KBM-7 (cell line): ENCODE measurements around the gene ASAP2.

Experiments used
- DNase-seq: peaks from one replicate; pipeline ENCODE4 v3.0.0-alpha.2; 2015
- in situ Hi-C: fragments of 300-500 bp; cut with MboI; formaldehyde crosslinking; loops from 2 replicates; pipeline ENCODE4 v1.14.3; 2020; ENCODE audit warnings: low sequenced_read_pairs, low pct_unique_long_range_greater_than_20kb, mixed read lengths

The ASAP2 gene

GRCh38 chr2:9347411-9347881, 140.8 kb downstream of the ASAP2 start:
- DNase-seq: no peak
- in situ Hi-C loops: loop anchor here (25.0 kb wide), 1 partner anchor 210 kb away; no protein-coding TSS in a partner anchor

DNA sequence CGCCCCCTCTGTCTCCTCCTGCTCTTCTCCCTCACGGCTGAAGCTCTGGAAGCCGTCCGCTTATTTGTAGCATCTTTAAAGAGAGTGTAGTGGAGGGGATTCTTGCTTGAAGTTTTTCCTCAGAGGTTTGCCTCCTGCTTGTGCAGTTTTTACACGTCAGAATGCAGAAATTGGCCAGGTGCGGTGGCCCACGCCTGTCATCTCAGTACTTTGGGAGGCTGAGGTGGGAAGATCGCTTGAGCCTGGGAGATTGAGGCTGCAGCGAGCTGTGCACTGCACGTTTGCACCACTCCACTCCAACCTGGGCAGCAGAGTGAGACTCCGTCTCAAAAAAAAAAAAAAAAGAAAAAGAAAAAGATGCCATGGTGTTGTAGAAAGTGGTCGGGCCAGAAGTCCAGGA, 147.7 kb downstream of the ASAP2 start:
- DNase-seq: no peak
- in situ Hi-C loops: no loop called here

GRCh38 chr2:9355270-9355669, 148.7 kb downstream of the ASAP2 start:
- no peak for DNase-seq

GRCh38 chr2:9355716-9356115, 149.1 kb downstream of the ASAP2 start:
- no peak for DNase-seq
- in situ Hi-C loops: no loop called here

More at GRCh38 chr2:9355270-9355669, 148.7 kb downstream of the ASAP2 start:
- in situ Hi-C loops: no loop called here

GRCh38 chr2:9356261-9356660, 149.6 kb downstream of the ASAP2 start:
- no peak for DNase-seq
- in situ Hi-C loops: no loop called here

GRCh38 chr2:9358846-9359245, 152.2 kb downstream of the ASAP2 start:
- DNase-seq: no peak
- in situ Hi-C loops: no loop called here

DNA sequence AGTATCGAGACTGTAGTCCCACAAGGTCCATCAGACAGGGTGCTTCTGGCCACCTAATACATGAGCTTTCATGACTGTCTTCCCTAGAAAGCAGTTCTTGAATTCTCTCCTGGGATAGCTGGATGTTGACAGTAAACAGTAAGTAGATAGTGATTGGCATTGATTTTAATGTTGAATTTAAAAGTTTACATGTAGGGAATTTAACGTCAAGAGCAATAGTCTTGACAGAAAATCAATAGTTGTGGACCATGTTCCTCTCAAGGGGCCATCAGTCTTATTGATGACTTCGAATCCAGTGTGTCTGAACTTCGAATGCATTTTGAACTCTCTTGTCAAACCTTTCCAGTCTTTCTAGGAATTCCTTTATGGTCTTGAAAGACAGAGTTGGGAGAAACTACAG, 152.9 kb downstream of the ASAP2 start:
- in situ Hi-C loops: no loop called here
- no peak for DNase-seq

DNA sequence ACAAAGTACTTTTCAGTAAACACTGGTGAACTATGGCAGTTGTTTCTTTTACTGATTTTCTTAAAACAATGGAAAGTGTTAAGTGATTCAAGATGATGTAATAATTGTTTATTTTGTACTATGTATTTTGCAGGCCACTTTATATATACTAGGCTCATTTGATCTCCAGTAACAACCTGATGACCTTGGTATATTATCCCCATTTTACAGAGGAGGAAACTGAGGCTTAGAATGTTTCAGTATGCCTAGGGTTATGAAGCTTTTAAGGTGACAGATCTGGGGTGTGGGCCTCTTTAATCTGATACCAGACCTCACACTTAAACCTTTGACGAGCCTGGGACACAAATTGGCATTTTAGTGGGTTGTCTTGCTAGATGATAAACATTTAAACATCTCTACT, 153.5 kb downstream of the ASAP2 start:
- no peak for DNase-seq
- in situ Hi-C loops: no loop called here

DNA sequence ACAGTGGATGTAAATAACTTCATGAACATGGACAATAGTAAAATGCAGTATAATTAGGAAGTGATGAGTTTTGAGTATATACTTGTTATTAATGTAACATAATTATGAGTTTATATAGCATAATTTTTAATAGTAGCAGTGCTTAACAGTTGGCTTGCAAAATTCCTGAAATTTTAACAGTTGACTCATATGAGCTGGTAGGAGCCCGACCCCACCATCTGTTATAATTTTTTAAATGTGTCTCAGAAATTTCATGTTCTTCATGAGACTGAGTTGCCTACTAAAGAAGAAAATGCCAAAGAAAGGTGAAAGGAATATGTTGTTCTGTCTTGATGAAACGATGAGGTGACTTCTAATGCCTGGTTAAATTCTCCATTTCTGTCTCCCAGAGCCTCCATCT, 154.1 kb downstream of the ASAP2 start:
- no peak for DNase-seq
- in situ Hi-C loops: no loop called here

DNA sequence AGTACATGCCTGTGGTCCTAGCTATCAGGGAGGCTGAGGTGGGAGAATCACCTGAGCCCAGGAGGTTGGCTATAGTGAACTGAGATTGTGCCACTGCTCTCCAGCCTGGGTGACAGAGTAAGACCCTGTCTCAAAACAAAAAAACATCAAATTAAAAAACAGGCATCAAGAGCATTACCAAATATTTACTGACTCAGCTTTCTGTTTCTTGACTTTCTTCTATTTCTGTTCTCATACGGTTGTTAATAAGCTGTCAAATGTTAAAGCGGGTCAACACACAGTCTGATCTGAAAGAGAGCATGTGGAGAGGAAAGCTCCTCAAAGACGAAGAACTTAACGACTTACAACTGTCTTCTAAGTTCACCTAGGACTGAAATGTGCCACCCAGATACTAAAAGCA, 157.8 kb downstream of the ASAP2 start:
- DNase-seq: no peak
- in situ Hi-C loops: no loop called here

DNA sequence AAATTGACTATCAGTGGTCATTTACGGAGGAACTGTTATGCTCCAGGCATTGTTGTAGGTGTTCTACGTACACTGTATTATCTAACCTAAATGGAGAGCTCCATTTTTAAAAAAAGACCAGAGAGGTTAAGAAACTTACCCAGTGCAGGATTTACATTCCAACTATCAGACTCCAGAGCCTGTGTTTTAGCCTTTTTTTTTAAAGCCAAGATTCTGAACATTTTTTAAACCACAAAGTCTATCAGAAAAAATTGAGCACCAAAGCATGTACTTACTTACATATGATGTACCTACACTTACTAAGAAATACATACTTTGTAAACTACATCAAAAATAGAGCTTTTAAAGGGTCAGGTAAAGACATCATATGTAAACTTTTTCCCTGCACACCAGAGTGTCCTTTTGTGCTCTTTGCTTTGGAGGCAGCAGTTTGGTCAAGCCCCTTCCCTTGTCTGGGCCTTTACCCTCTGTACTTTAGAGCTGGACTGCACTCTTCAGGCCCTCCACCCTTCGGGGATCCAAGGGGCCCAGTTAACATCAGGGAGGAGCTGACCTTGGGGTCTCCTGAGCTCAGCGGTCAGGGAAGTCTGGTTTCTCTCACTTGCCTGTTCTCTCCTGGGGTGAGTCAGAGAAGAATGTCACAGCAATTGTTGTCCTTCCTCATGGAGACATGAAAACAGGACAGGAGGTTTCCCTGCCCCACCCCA, 158.3 kb downstream of the ASAP2 start:
- in situ Hi-C loops: no loop called here
- DNase-seq: no peak

DNA sequence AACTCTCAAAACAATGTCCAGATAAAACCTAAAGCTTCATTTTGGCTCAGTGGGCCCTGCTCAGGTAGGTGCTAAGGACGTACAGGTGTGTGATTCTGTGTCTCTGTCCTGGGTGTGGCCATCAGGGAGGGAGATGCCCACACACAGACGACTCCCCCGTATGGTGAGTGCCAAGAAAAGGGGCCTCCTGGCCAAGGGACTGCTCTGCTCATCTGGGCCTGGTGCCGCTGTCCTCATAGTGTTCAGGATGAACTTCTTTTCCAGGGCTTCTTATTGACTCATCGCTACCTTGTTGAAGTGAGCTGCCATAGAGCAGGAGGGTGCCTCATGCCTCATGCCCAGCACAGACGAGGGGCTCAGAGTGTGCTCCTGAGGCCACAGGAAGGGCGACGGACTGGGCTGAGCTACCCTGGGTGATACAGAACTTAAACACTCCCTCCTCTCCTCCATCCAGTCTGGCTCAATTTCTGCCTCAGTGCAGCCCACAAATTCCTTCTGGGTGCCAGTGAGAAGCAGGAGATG, 158.9 kb downstream of the ASAP2 start:
- no peak for DNase-seq
- in situ Hi-C loops: no loop called here

DNA sequence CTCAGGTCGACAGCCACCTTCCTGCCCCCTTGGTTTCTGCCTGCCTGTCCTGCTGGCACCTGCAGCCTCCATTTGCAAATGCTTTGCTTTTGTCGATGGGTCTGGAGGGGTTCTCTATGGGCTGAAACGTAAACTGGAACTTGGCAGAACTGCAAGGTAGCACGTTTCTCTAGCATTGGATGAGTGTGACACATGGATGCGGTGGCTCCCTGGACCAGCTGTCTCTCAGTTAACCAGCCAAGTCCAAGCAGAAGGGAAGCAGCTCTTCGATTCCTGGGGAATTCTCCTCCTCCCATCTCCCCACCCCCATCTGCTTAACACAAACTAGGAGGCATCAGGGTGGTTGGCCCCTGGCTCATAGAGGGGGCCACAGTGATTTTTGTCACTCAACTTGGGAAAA, 159.4 kb downstream of the ASAP2 start:
- in situ Hi-C loops: no loop called here
- no peak for DNase-seq

DNA sequence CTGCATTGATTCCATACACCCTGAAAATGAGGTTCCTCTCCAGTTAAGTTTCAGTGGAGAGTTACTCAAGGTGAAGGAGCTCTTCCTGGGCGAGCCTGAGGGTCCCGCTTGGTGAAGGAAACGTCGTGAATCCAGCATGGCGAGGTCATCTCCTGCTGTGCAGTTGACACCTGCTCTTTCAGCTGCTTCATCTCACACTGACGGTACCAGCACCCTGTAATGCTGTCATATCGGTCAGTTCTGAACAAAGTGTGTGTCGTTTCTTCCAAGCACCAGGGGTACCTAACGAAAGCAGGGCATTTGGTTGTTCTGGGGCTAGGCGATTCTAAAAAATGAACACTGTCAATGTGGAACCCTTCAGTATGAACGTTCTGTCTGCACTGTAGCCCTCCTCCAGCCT, 164.1 kb downstream of the ASAP2 start:
- DNase-seq: no peak
- in situ Hi-C loops: no loop called here

DNA sequence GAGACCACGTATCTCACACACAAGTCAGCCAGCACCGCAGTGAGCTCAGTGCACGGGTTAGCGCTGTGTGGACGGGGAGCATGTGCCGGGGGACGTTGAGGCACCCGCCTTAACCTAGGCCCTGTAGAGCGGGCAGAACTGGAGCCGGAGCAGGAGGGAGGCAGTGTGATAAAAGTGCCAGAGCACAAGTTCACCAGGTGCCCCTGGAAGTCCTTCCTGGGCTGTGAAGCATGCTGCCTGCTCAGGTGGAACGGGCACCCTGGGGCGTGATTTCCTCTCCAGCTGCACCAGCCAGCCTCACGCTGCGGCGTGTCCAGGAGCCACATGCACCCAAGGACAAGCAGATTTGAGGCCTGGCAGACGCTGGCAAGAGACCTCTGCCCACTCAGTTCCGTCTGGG, 166.4 kb downstream of the ASAP2 start:
- in situ Hi-C loops: no loop called here
- DNase-seq: no peak

DNA sequence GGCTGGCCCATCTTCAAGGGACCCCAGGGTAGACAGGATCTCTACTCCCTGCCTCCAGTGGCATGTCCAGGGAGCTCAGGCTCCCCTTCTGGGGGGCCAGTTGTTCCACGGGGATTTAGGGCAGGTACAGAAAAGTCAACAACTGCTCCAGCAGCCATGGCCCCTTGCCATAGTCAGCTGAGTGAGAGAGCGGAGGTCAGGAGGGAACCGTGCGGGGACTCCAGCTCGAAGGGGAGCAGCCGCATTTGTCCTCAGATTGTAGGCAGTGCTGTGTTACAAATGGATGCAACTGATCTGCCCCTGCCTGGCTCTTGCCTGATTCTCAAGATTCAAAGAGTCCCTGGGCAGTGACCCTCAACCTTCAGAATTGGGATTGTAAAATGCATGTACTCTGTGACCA, 166.9 kb downstream of the ASAP2 start:
- in situ Hi-C loops: no loop called here
- no peak for DNase-seq

DNA sequence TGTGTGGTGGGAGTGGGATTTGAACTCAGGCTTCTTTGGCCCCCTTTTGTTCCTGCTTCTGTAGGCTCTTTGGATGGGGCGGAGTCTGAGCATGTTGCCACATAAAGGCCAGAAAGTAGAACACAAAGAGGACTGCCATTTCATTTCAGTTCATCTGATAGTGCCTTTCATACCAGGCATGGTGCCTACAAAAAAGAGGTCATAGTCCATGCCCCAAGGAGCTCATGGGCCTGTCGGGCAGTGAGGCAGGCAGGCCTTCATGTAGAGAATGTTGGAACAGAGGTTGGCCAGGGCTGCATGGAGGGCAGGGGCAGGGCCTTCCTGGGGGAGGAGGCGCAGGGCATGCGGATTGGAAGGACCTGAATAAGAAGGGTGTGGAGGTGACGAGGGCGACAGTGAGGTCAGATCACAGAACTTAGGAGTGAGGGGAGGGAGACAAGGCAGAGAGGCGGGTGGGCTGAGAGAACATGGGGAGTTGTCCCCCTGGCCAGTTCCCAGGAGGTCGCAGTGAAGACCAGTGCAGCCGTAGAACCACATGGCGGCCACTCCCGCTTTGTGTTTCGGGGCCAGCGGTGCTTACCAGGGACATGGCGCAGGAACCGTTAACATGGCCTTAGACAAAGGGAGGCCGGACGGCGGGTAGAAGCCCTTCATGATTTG, 167.6 kb downstream of the ASAP2 start:
- DNase-seq: no peak
- in situ Hi-C loops: no loop called here

DNA sequence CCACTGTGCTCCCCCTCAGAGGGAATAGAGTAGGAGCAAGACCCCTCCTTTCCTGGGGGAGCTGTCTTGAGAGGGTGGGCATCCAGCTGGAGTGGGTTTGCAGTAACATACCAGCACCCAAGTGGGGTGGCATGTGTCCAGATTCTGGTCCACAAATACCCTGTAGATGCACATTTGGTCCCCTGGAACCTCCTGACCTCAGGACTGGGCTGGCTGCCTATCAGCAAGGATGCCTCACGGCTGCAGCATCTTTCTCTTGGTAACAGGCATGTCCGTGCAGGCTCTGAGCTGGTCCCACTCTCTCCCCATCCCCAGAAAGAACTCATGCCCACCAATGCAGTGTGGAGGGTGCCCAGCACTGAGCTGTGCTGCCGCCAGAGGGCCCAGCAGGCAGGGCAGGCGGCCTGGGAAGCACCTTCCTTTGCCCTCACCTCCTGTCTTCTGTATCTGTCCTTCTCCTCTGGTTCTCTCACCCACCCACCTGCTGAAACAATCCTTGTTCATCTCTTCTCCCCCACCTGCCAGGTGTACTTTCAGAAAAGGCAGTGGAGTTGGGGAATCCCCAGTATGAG, 169.3 kb downstream of the ASAP2 start:
- DNase-seq: no peak
- in situ Hi-C loops: no loop called here

GRCh38 chr2:9377461-9378097, 171.0 kb downstream of the ASAP2 start:
- no peak for DNase-seq
- in situ Hi-C loops: no loop called here
